WTC11 (cell line): ENCODE results near the gene ANGEL2. TPM values are rescaled to one million over a fixed set of nuclear protein-coding genes. Genes with fewer than 3 reads are reported as not detected.

Experiments used
- ATAC-seq: fragments of 200-7000 bp; cut with Tn5 transposase; 2 replicates; pipeline ENCODE4 v1.10.0; 2021; ENCODE audit warnings: mild to moderate bottlenecking, moderate library complexity
- CTCF ChIA-PET: fragments of 300-600 bp; sonication (Branson Sonifier 250); formaldehyde crosslinking; loops from one replicate; lab custom pipeline; 2021; ENCODE audit warnings: antibody characterized with exemption; lab: Charles Lee
- POLR2A ChIA-PET: fragments of 350-600 bp; sonication (Branson Sonifier 250); formaldehyde crosslinking; loops from one replicate; lab custom pipeline; 2021; ENCODE audit warnings: antibody characterized with exemption; lab: Charles Lee
- DNase-seq: peaks from one replicate; pipeline ENCODE4 v3.0.0; 2021; ENCODE audit warnings: low spot score
- H3K27ac Mint-ChIP-seq: 2 replicates; pipeline ENCODE4 v1.8.0; 2021; ENCODE audit warnings: mixed read lengths
- H3K27me3 Mint-ChIP-seq: 2 replicates; pipeline ENCODE4 v1.8.0; 2021; ENCODE audit warnings: low read depth, mild to moderate bottlenecking, moderate library complexity, mixed read lengths
- H3K36me3 Mint-ChIP-seq: 2 replicates; pipeline ENCODE4 v1.8.0; 2021; ENCODE audit warnings: mixed read lengths
- H3K4me1 Mint-ChIP-seq: 2 replicates; pipeline ENCODE4 v1.8.0; 2022; ENCODE audit warnings: mixed read lengths
- H3K4me3 Mint-ChIP-seq: 2 replicates; pipeline ENCODE4 v1.8.0; 2021; ENCODE audit warnings: mild to moderate bottlenecking, moderate library complexity, mixed read lengths
- H3K9me3 Mint-ChIP-seq: 2 replicates; pipeline ENCODE4 v1.8.0; 2021; ENCODE audit warnings: mixed read lengths
- CREB1 ChIP-seq: sonication (generic); formaldehyde crosslinking; IDR thresholded peaks from 2 replicates; pipeline ENCODE4 v1.8.0; 2023; ENCODE audit warnings: mild to moderate bottlenecking, missing genetic modification reagents
- GABPB1 ChIP-seq: sonication (generic); formaldehyde crosslinking; IDR thresholded peaks from 2 replicates; pipeline ENCODE4 v1.8.1; 2023; ENCODE audit warnings: mild to moderate bottlenecking, missing genetic modification reagents
- MYBL2 ChIP-seq: sonication (generic); formaldehyde crosslinking; IDR thresholded peaks from 2 replicates; pipeline ENCODE4 v1.8.1; 2023; ENCODE audit warnings: mild to moderate bottlenecking, moderate library complexity, missing genetic modification reagents
- ZBTB21 ChIP-seq: sonication (generic); formaldehyde crosslinking; IDR thresholded peaks from 2 replicates; pipeline ENCODE4 v1.8.1; 2023; ENCODE audit warnings: mild to moderate bottlenecking, missing genetic modification reagents, borderline replicate concordance
- ZNF232 ChIP-seq: sonication (generic); formaldehyde crosslinking; IDR thresholded peaks from 2 replicates; pipeline ENCODE4 v1.8.0; 2022; ENCODE audit warnings: mild to moderate bottlenecking, missing genetic modification reagents
- total RNA-seq: library from RNA; stranded (reverse); gene quantifications from 3 replicates; pipeline ENCODE4 v1.2.3, GENCODE V29; 2021
- TF ChIP-seq, protein P1 (sequence below): sonication (generic); formaldehyde crosslinking; IDR thresholded peaks from 2 replicates; pipeline ENCODE4 v1.8.1; 2023; ENCODE audit warnings: mild to moderate bottlenecking, moderate library complexity, missing genetic modification reagents
- TF ChIP-seq, protein P2 (sequence below): sonication (generic); formaldehyde crosslinking; IDR thresholded peaks from 2 replicates; pipeline ENCODE4 v1.8.1; 2023; ENCODE audit warnings: mild to moderate bottlenecking, missing genetic modification reagents
- TF ChIP-seq, protein P3 (sequence below): fragments of 200-600 bp; IDR thresholded peaks from 2 replicates; pipeline ENCODE4 v1.8.0; 2022; ENCODE audit warnings: antibody characterized with exemption
- TF ChIP-seq, protein P4 (sequence below): sonication (generic); formaldehyde crosslinking; IDR thresholded peaks from 2 replicates; pipeline ENCODE4 v1.8.1; 2023; ENCODE audit warnings: mild to moderate bottlenecking, missing genetic modification reagents, moderate library complexity

Gene ANGEL2
- total RNA-seq, 1 experiment from 2014 or later, result 38.6 TPM

DNA sequence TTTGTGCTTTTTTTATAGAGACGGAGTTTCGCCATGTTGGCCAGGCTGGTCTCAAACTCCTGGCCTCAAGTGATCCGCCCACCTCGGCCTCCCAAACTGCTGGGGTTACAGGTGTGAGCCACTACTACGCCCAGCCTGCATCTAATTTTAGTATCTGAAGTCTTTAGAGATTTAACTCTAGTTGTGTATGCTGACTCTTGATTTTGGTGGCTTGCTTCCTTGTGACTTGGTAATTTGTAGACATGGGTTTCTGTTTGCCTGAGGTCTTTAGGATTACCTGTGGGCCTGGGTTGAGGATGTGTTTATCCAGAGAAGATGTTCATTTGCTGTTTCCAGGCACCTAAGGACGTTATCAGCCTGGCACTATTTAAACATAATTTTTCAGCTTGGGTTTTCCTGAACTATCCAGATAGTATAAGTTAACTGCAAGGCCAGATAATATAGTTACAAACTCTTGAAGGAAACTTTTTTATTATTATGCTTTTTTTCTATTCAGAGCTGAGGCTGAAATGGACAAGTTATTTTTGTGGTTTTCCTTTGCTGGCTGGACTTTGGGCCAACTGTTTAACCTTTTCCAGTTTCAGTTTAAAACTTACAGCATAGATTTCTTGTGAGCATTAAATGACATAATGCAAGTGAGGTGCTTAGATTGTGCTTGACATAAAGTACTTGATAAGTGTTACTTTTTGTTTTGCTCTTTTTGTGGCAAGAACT lies 72.8 kb downstream of the ANGEL2 start:
- Mint-ChIP-seq H3K4me1 (peaks cover 32% of the 10 kb centered on the region), H3K27me3 (peaks cover 2% of the 10 kb centered on the region), H3K9me3 (peaks cover 7% of the 10 kb centered on the region), H3K27ac (no peak overlapping the region), H3K4me3 (no peak overlapping the region), H3K36me3 (peaks cover 12% of the 10 kb centered on the region; the same call in 1 of the 2 replicates)
- POLR2A ChIA-PET, result no interaction called here
- TF ChIP-seq ZBTB21 (CRISPR knock-in tag) (no peak), ZNF232 (CRISPR knock-in tag) (no peak), GABPB1 (CRISPR knock-in tag) (no peak), MYBL2 (no peak), CREB1 (CRISPR knock-in tag) (no peak)
- TF ChIP-seq, protein P1, sequence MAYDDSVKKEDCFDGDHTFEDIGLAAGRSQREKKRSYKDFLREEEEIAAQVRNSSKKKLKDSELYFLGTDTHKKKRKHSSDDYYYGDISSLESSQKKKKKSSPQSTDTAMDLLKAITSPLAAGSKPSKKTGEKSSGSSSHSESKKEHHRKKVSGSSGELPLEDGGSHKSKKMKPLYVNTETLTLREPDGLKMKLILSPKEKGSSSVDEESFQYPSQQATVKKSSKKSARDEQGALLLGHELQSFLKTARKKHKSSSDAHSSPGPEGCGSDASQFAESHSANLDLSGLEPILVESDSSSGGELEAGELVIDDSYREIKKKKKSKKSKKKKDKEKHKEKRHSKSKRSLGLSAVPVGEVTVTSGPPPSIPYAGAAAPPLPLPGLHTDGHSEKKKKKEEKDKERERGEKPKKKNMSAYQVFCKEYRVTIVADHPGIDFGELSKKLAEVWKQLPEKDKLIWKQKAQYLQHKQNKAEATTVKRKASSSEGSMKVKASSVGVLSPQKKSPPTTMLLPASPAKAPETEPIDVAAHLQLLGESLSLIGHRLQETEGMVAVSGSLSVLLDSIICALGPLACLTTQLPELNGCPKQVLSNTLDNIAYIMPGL (CRISPR knock-in tag), result no peak
- TF ChIP-seq, protein P2, sequence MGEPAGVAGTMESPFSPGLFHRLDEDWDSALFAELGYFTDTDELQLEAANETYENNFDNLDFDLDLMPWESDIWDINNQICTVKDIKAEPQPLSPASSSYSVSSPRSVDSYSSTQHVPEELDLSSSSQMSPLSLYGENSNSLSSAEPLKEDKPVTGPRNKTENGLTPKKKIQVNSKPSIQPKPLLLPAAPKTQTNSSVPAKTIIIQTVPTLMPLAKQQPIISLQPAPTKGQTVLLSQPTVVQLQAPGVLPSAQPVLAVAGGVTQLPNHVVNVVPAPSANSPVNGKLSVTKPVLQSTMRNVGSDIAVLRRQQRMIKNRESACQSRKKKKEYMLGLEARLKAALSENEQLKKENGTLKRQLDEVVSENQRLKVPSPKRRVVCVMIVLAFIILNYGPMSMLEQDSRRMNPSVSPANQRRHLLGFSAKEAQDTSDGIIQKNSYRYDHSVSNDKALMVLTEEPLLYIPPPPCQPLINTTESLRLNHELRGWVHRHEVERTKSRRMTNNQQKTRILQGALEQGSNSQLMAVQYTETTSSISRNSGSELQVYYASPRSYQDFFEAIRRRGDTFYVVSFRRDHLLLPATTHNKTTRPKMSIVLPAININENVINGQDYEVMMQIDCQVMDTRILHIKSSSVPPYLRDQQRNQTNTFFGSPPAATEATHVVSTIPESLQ (CRISPR knock-in tag), result no peak
- TF ChIP-seq, protein P3, sequence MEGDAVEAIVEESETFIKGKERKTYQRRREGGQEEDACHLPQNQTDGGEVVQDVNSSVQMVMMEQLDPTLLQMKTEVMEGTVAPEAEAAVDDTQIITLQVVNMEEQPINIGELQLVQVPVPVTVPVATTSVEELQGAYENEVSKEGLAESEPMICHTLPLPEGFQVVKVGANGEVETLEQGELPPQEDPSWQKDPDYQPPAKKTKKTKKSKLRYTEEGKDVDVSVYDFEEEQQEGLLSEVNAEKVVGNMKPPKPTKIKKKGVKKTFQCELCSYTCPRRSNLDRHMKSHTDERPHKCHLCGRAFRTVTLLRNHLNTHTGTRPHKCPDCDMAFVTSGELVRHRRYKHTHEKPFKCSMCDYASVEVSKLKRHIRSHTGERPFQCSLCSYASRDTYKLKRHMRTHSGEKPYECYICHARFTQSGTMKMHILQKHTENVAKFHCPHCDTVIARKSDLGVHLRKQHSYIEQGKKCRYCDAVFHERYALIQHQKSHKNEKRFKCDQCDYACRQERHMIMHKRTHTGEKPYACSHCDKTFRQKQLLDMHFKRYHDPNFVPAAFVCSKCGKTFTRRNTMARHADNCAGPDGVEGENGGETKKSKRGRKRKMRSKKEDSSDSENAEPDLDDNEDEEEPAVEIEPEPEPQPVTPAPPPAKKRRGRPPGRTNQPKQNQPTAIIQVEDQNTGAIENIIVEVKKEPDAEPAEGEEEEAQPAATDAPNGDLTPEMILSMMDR, result no peak
- TF ChIP-seq, protein P4, sequence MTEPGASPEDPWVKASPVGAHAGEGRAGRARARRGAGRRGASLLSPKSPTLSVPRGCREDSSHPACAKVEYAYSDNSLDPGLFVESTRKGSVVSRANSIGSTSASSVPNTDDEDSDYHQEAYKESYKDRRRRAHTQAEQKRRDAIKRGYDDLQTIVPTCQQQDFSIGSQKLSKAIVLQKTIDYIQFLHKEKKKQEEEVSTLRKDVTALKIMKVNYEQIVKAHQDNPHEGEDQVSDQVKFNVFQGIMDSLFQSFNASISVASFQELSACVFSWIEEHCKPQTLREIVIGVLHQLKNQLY (CRISPR knock-in tag), result no peak
- CTCF ChIA-PET, result no interaction called here
- DNase-seq (no peak), ATAC-seq (no peak)

Other genes starting within 250 kb of the ANGEL2 start
- 55.7 to 60.8 TPM (median 57.2 TPM) in 3 replicates for gene NSL1, start 224.1 kb downstream of the ANGEL2 start, total RNA-seq
- gene TATDN3, start 224.0 kb downstream of the ANGEL2 start, total RNA-seq, result 19.3 to 21.5 TPM (median 20.9 TPM) in 3 replicates
- 0.73 to 0.90 TPM (median 0.82 TPM) in 3 replicates for gene SPATA45, start 168.2 kb downstream of the ANGEL2 start, total RNA-seq
- gene FLVCR1, start 157.6 kb downstream of the ANGEL2 start, total RNA-seq, result 67.9 to 78.6 TPM (median 69.4 TPM) in 3 replicates
- 251 to 303 TPM (median 254 TPM) in 3 replicates for gene VASH2, start 65.3 kb downstream of the ANGEL2 start, total RNA-seq
- 15.2 to 17.4 TPM (median 15.8 TPM) in 3 replicates for gene RPS6KC1, start 35.4 kb upstream of the ANGEL2 start, total RNA-seq